ENCODE measurements around the gene UBR4.

Gene UBR4

GRCh38 chr1:19032413-19032695 is 177.7 kb downstream of the UBR4 start:
- DNase-seq: no peak

- DNase-seq: no peak
Measured at GRCh38 chr1:19029191-19030085, 180.6 kb downstream of the UBR4 start.

DNA sequence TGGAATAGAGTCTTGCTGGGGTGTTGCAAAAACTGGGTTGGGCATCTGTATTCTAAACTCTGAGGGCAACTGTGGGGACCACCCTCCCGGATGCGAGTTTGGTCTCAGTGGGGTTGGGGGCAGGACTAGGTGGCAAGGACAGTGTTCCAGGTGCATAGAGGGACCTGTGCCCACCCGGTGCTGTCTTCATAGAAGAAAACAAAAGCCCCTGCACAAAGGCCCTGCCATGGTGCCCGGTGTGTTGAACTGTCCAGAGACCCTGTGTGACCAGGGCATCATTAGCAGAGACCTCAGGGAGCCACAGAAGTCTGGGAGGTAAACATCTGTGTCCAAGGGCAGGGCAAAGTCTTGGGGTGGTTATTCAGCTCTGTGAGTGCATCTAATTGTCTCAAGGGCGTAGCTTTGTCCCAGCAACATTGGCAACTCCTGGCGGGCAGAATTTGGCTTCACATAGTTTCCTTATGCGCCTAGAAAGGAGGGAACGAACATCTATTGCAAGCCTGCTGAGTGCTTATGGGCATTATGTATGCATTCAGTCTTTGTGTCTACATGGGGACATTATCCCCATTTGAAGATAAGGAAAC is 181.4 kb downstream of the UBR4 start:
- DNase-seq: no peak

- DNase-seq: no peak
Measured at GRCh38 chr1:19028110-19028509, 182.0 kb downstream of the UBR4 start.

All from NK-92 treated with Interleukin-12 subunit alpha and Interleukin-12 subunit beta, amount 100 ng/mL, for 24 hours (cell line).